IMR-90 (cell line): ENCODE measurements around the gene RPS6KL1. TPM values are rescaled to one million over a fixed set of nuclear protein-coding genes. Genes with fewer than 3 reads are reported as not detected.

ENCODE experiments used
- ATAC-seq: fragments of 200-7000 bp; cut with Tn5 transposase; 2 replicates; pipeline ENCODE4 v1.9.1; 2020; ENCODE audit warnings: low read depth, mild to moderate bottlenecking, moderate library complexity
- BruUV-seq: library from RNA; stranded (reverse); fragments of 400-500 nt; replicated peaks from 2 replicates; lab custom pipeline; 2021; lab: Mats Ljungman, UMichigan
- CTCF ChIA-PET: fragments of 300-600 bp; formaldehyde crosslinking; extraction: SDS; loops from one replicate; lab custom pipeline; 2021; ENCODE audit warnings: antibody characterized with exemption; lab: Yijun Ruan, JAX
- POLR2A ChIA-PET: fragments of 300-600 bp; sonication (Branson Sonifier 250); formaldehyde crosslinking; loops from one replicate; lab custom pipeline; 2022; ENCODE audit warnings: antibody characterized with exemption; ENCODE audit not compliant: unreplicated experiment; lab: Charles Lee
- DNase-seq: peaks from one replicate; pipeline ENCODE4 v3.0.0; 2013
- H2AFZ ChIP-seq: replicated peaks from 2 replicates; pipeline ENCODE3; 2013; ENCODE audit warnings: low read length, mild to moderate bottlenecking; ENCODE audit not compliant: poor library complexity
- H2AK5ac ChIP-seq: 2 replicates; pipeline ENCODE4 v1.6.1; 2013; ENCODE audit warnings: low read depth, low read length, inconsistent platforms
- H2AK9ac ChIP-seq: replicated peaks from 2 replicates; pipeline ENCODE3; 2013; ENCODE audit warnings: mild to moderate bottlenecking, low read depth, low read length, moderate library complexity; ENCODE audit not compliant: poor library complexity
- H2BK120ac ChIP-seq: 2 replicates; pipeline ENCODE4 v1.6.1; 2013; ENCODE audit warnings: low read depth, low read length, inconsistent platforms
- H2BK15ac ChIP-seq: 3 replicates; pipeline ENCODE4 v1.6.1; 2013; ENCODE audit warnings: low read depth, low read length, inconsistent platforms
- H2BK20ac ChIP-seq: 2 replicates; pipeline ENCODE4 v1.6.1; 2013; ENCODE audit warnings: low read depth, mild to moderate bottlenecking, inconsistent platforms, low read length, moderate library complexity
- H2BK5ac ChIP-seq: 2 replicates; pipeline ENCODE4 v1.6.1; 2013; ENCODE audit warnings: mild to moderate bottlenecking, low read depth, low read length, inconsistent platforms; ENCODE audit not compliant: poor library complexity, severe bottlenecking
- H3K14ac ChIP-seq: replicated peaks from 2 replicates; pipeline ENCODE4 v1.6.1; 2013; ENCODE audit warnings: low read depth, low read length, inconsistent platforms
- H3K18ac ChIP-seq: 2 replicates; pipeline ENCODE4 v1.6.1; 2013; ENCODE audit warnings: low read depth, low read length, control low read depth
- H3K23ac ChIP-seq: 2 replicates; pipeline ENCODE4 v1.6.1; 2013; ENCODE audit warnings: low read depth, low read length, inconsistent platforms
- H3K27ac ChIP-seq: 2 replicates; pipeline ENCODE4 v1.5.1; 2013; ENCODE audit warnings: mild to moderate bottlenecking, control low read depth, low read length; ENCODE audit not compliant: insufficient read depth
- H3K27me3 ChIP-seq: 2 replicates; pipeline ENCODE4 v1.6.1; 2013; ENCODE audit warnings: low read length; ENCODE audit not compliant: control insufficient read depth, insufficient read depth
- H3K36me3 ChIP-seq: 2 replicates; pipeline ENCODE4 v1.6.1; 2013; ENCODE audit warnings: low read length, mixed read lengths; ENCODE audit not compliant: control insufficient read depth, insufficient read depth
- H3K4ac ChIP-seq: 2 replicates; pipeline ENCODE4 v1.6.1; 2013; ENCODE audit warnings: low read depth, low read length, inconsistent platforms
- H3K4me1 ChIP-seq: 2 replicates; pipeline ENCODE4 v1.6.1; 2013; ENCODE audit warnings: low read length, mixed read lengths; ENCODE audit not compliant: control insufficient read depth, insufficient read depth
- H3K4me2 ChIP-seq: 2 replicates; pipeline ENCODE4 v1.6.1; 2013; ENCODE audit warnings: low read depth, mild to moderate bottlenecking, control low read depth, low read length, moderate library complexity
- H3K4me3 ChIP-seq: 2 replicates; pipeline ENCODE4 v1.5.1; 2013; ENCODE audit warnings: low read depth, mild to moderate bottlenecking, control low read depth, low read length, moderate library complexity; ENCODE audit not compliant: insufficient read depth
- H3K56ac ChIP-seq: 2 replicates; pipeline ENCODE4 v1.6.1; 2013; ENCODE audit warnings: low read length, inconsistent platforms; ENCODE audit not compliant: insufficient read depth; ENCODE audit errors: extremely low read depth
- H3K79me1 ChIP-seq, 2 experiments: 2 replicates each; pipeline ENCODE4 v1.6.1; 2013; ENCODE audit warnings: low read length in 2 of 2, inconsistent platforms in 1 of 2, low read depth in 1 of 2
- H3K9ac ChIP-seq: 2 replicates; pipeline ENCODE4 v1.6.1; 2013; ENCODE audit warnings: low read depth, low read length, control low read depth
- H3K9me1 ChIP-seq: 2 replicates; pipeline ENCODE4 v1.6.1; 2013; ENCODE audit warnings: low read length, inconsistent platforms; ENCODE audit not compliant: insufficient read depth
- H3K9me3 ChIP-seq: 2 replicates; pipeline ENCODE4 v1.6.1; 2013; ENCODE audit warnings: low read length; ENCODE audit not compliant: control insufficient read depth, insufficient read depth
- H4K20me1 ChIP-seq: 2 replicates; pipeline ENCODE4 v1.6.1; 2013; ENCODE audit warnings: low read length, inconsistent platforms; ENCODE audit not compliant: insufficient read depth
- H4K5ac ChIP-seq: 2 replicates; pipeline ENCODE4 v1.6.1; 2013; ENCODE audit warnings: mild to moderate bottlenecking, low read depth, low read length, control low read depth
- H4K8ac ChIP-seq, 2 experiments: 2 replicates each; pipeline ENCODE4 v1.6.1; 2013; ENCODE audit warnings: low read depth in 2 of 2, low read length in 2 of 2, control low read depth in 1 of 2, inconsistent platforms in 1 of 2
- H4K91ac ChIP-seq: 2 replicates; pipeline ENCODE4 v1.6.1; 2013; ENCODE audit warnings: low read depth, low read length, inconsistent platforms; ENCODE audit not compliant: insufficient read depth
- BHLHE40 ChIP-seq: fragments of 150-350 bp; IDR thresholded peaks from 2 replicates; pipeline ENCODE4 v1.6.1; 2016; ENCODE audit warnings: mild to moderate bottlenecking, low read depth, low read length
- CEBPB ChIP-seq: IDR thresholded peaks from 2 replicates; pipeline ENCODE4 v1.6.1; 2012; ENCODE audit warnings: low read depth, low read length, improper control_type of control experiment
- CHD1 ChIP-seq: IDR thresholded peaks from 2 replicates; pipeline ENCODE4 v1.6.1; 2012; ENCODE audit warnings: low read depth, low read length, improper control_type of control experiment
- CTCF ChIP-seq: conservative IDR thresholded peaks from 2 replicates; pipeline ENCODE4 v1.5.1; 2012; ENCODE audit warnings: mild to moderate bottlenecking, low read depth, low read length, improper control_type of control experiment
- ELK1 ChIP-seq: fragments of 150-350 bp; IDR thresholded peaks from 2 replicates; pipeline ENCODE4 v1.6.1; 2016; ENCODE audit warnings: low read depth, mild to moderate bottlenecking, low read length, moderate library complexity, borderline replicate concordance
- FOS ChIP-seq: fragments of 150-350 bp; IDR thresholded peaks from 2 replicates; pipeline ENCODE4 v1.6.1; 2016; ENCODE audit warnings: low read depth, low read length
- MAFK ChIP-seq: IDR thresholded peaks from 2 replicates; pipeline ENCODE4 v1.6.1; 2012; ENCODE audit warnings: low read depth, low read length, improper control_type of control experiment
- MAZ ChIP-seq: IDR thresholded peaks from 2 replicates; pipeline ENCODE4 v1.6.1; 2012; ENCODE audit warnings: low read depth, mild to moderate bottlenecking, low read length, improper control_type of control experiment, moderate library complexity, borderline replicate concordance
- MXI1 ChIP-seq: IDR thresholded peaks from 2 replicates; pipeline ENCODE4 v1.6.1; 2012; ENCODE audit warnings: low read depth, mild to moderate bottlenecking, low read length, moderate library complexity, borderline replicate concordance
- NFE2L2 ChIP-seq: fragments of 150-350 bp; IDR thresholded peaks from 2 replicates; pipeline ENCODE4 v1.6.1; 2016; ENCODE audit warnings: low read depth, mild to moderate bottlenecking, low read length
- POLR2A ChIP-seq: IDR thresholded peaks from 2 replicates; pipeline ENCODE4 v1.6.1; 2012; ENCODE audit warnings: mild to moderate bottlenecking, low read depth, low read length
- RAD21 ChIP-seq: IDR thresholded peaks from 2 replicates; pipeline ENCODE4 v1.6.1; 2012; ENCODE audit warnings: low read length, improper control_type of control experiment
- RCOR1 ChIP-seq: IDR thresholded peaks from 2 replicates; pipeline ENCODE4 v1.6.1; 2012; ENCODE audit warnings: mild to moderate bottlenecking, low read length, improper control_type of control experiment; ENCODE audit not compliant: insufficient replicate concordance
- RFX5 ChIP-seq: IDR thresholded peaks from 2 replicates; pipeline ENCODE4 v1.8.0; 2012; ENCODE audit warnings: low read depth, mild to moderate bottlenecking, low read length, moderate library complexity
- SMC3 ChIP-seq: fragments of 150-350 bp; IDR thresholded peaks from 2 replicates; pipeline ENCODE4 v1.6.1; 2016; ENCODE audit warnings: low read depth, mild to moderate bottlenecking, antibody characterized with exemption, low read length, moderate library complexity
- USF2 ChIP-seq: fragments of 150-350 bp; IDR thresholded peaks from 2 replicates; pipeline ENCODE4 v1.6.1; 2017; ENCODE audit warnings: mild to moderate bottlenecking, antibody characterized with exemption, low read length, low read depth
- WGBS, 2 experiments: methylation state at CpG; one replicate each; pipeline versions ENCODE4 v1.1.5 to v1.1.7; 2013; ENCODE audit warnings: missing lambda C conversion rate in 2 of 2; ENCODE audit not compliant: insufficient read length in 1 of 2; ENCODE audit errors: extremely low coverage in 2 of 2; 5-methylcytosine and 5-hydroxymethylcytosine counted together
- dilution Hi-C: fragments of 300-500 bp; cut with HindIII; formaldehyde crosslinking; loops from one replicate; pipeline ENCODE4 v1.14.3; 2018; ENCODE audit warnings: low sequenced_read_pairs; ENCODE audit not compliant: unreplicated experiment
- in situ Hi-C: fragments of 300-500 bp; cut with MboI; formaldehyde crosslinking; loops from 3 replicates; pipeline ENCODE4 v1.14.3; 2019; ENCODE audit warnings: low sequenced_read_pairs, inconsistent platforms, mixed read lengths
- intact Hi-C: fragments of 100-400 bp; cut with micrococcal nuclease; formaldehyde crosslinking; loops from 2 replicates; pipeline ENCODE4 v1.10.0; 2022
- polyA plus RNA-seq, 3 experiments: library from polyadenylated mRNA; depleted of rRNA; stranded (reverse); fragments of >200 nt; gene quantifications; 2 replicates each; pipeline ENCODE4 v1.2.3, GENCODE V29; 2012; ENCODE audit warnings: low replicate concordance in 1 of 3
- total RNA-seq: library from RNA; depleted of rRNA; stranded (reverse); fragments of >200 nt; gene quantifications from 2 replicates; pipeline ENCODE4 v1.2.3, GENCODE V29; 2012

Gene RPS6KL1
- total and polyA plus RNA-seq, 2 of the 4 experiments (the other 2 are of a cell fraction) = 0.72 to 1.7 TPM

GRCh38 chr14:74855021-74855420, 68.0 kb downstream of the RPS6KL1 start:
- Histone ChIP-seq H3K4me2 (no peak overlapping the region), H2BK15ac (no peak overlapping the region), H3K56ac (no peak overlapping the region), H2BK20ac (no peak overlapping the region; the same call in 1 of the 2 replicates), H3K9me1 (peaks cover 15% of the 10 kb centered on the region), H2AFZ (no peak overlapping the region), H2AK9ac (no peak overlapping the region), H2BK5ac (no peak overlapping the region), H4K91ac (no peak overlapping the region), H3K4me1 (peaks cover 21% of the 10 kb centered on the region), H4K20me1 (peaks cover 3% of the 10 kb centered on the region; the same call in 1 of the 2 replicates), H2BK120ac (no peak overlapping the region), H3K36me3 (no peaks in the 10 kb centered on the region), H3K4ac (no peak overlapping the region), H3K79me1 (peaks cover 0 to 4% of the 10 kb centered on the region in 2 experiments; a peak in 1 of 4 replicates), H3K18ac (peak overlapping the region; percentile 2; the same call in 1 of the 2 replicates), H3K9ac (no peak overlapping the region), H3K4me3 (no peak overlapping the region), H3K27ac (no peak overlapping the region), H4K8ac (no peak overlapping the region), H3K9me3 (no peaks in the 10 kb centered on the region), H3K14ac (no peak overlapping the region), H4K5ac (no peak overlapping the region), H2AK5ac (no peak overlapping the region; the same call in 1 of the 2 replicates), H3K23ac (no peak overlapping the region), H3K27me3 (no peaks in the 10 kb centered on the region)
- ATAC-seq (no peak), DNase-seq (no peak)
- dilution Hi-C loops (no loop called here), intact Hi-C loops (no loop called here), in situ Hi-C loops (no loop called here)
- ChIA-PET CTCF (no interaction called here), POLR2A (no interaction called here)
- 100% methylated on average over 2 of the region's 7 CpGs; no CpG with 5 or more reads in 1 of the 2 experiments for WGBS, 2 experiments
- BruUV-seq = no TSS peak
- TF ChIP-seq POLR2A = no peak
- TF ChIP-seq RFX5 = no peak
- TF ChIP-seq MXI1 = no peak
- no peak for TF ChIP-seq MAZ
- TF ChIP-seq MAFK = no peak
- no peak for TF ChIP-seq BHLHE40
- TF ChIP-seq RCOR1 = no peak
- no peak for TF ChIP-seq CTCF
- TF ChIP-seq USF2 = no peak
- TF ChIP-seq CEBPB = no peak
- no peak for TF ChIP-seq FOS
- no peak for TF ChIP-seq CHD1
- TF ChIP-seq NFE2L2 = no peak
- no peak for TF ChIP-seq SMC3
- no peak for TF ChIP-seq RAD21
- TF ChIP-seq ELK1 = no peak
